ENCODE data around the gene WNT2B.

WNT2B gene

GRCh38 chr1:112509005-112509659 lies 367 bp downstream of the WNT2B start:
- TF ChIP-seq CTCF (IDR thresholded peaks at IDR 0.05; ENCODE audit: control insufficient read depth, extremely low read depth, insufficient read depth): no peak
- no peak for DNase-seq (ENCODE audit: low read depth)
- peak overlapping the region; percentile 51; the same call in 1 of the 2 replicates for H3K4me3 ChIP-seq (ENCODE audit: low read depth, low read length)

GRCh38 chr1:112509660-112510178 lies 954 bp downstream of the WNT2B start:
- TF ChIP-seq CTCF (IDR thresholded peaks at IDR 0.05; ENCODE audit: control insufficient read depth, extremely low read depth, insufficient read depth): no peak
- DNase-seq (ENCODE audit: low read depth): no peak
- H3K4me3 ChIP-seq (ENCODE audit: low read depth, low read length): no peak overlapping the region

- TF ChIP-seq CTCF (IDR thresholded peaks at IDR 0.05; ENCODE audit: control insufficient read depth, extremely low read depth, insufficient read depth): no peak
- H3K4me3 ChIP-seq (ENCODE audit: low read depth, low read length): no peak overlapping the region
- no peak for DNase-seq (ENCODE audit: low read depth)
Measured at GRCh38 chr1:112510340-112510739, 1.6 kb downstream of the WNT2B start.

GRCh38 chr1:112511897-112512296 lies 3.1 kb downstream of the WNT2B start:
- H3K4me3 ChIP-seq (ENCODE audit: low read depth, low read length): no peak overlapping the region
- DNase-seq (ENCODE audit: low read depth): no peak
- TF ChIP-seq CTCF (IDR thresholded peaks at IDR 0.05; ENCODE audit: control insufficient read depth, extremely low read depth, insufficient read depth): no peak

- no peak for TF ChIP-seq CTCF (IDR thresholded peaks at IDR 0.05; ENCODE audit: control insufficient read depth, extremely low read depth, insufficient read depth)
- DNase-seq (ENCODE audit: low read depth): no peak
Measured at GRCh38 chr1:112513112-112513870, 4.5 kb downstream of the WNT2B start.

GRCh38 chr1:112514901-112515300 lies 6.1 kb downstream of the WNT2B start:
- no peak for DNase-seq (ENCODE audit: low read depth)
- H3K4me3 ChIP-seq (ENCODE audit: low read depth, low read length): no peak overlapping the region
- TF ChIP-seq CTCF (IDR thresholded peaks at IDR 0.05; ENCODE audit: control insufficient read depth, extremely low read depth, insufficient read depth): no peak

More at GRCh38 chr1:112513112-112513870, 4.5 kb downstream of the WNT2B start:
- H3K4me3 ChIP-seq (ENCODE audit: low read depth, low read length): no peak overlapping the region
